ENCODE measurements around the gene GOLT1A. TPM values are rescaled to one million over a fixed set of nuclear protein-coding genes. Genes with fewer than 3 reads are reported as not detected.

GOLT1A gene
- total and polyA plus RNA-seq, 2 donors (not counting 1 experiment from before 2014, with no cell fraction given), result not detected

GRCh38 chr1:204260601-204261197, 46.9 kb upstream of the GOLT1A start:
- H3K27me3 ChIP-seq (replicated peaks in 1 of 4; ENCODE audit: control extremely low read depth in 1 of 4, control insufficient read depth in 3 of 4, insufficient read depth in 4 of 4, low read length in 3 of 4), result no peaks in the 10 kb centered on the region
- H2AFZ ChIP-seq (ENCODE audit: insufficient read depth, low read depth, low read length, poor library complexity, severe bottlenecking), result no peak overlapping the region
- Mint-ChIP-seq H3K4me3 (no peak overlapping the region), H3K4me1 (no peaks in the 10 kb centered on the region), H3K27me3 (peaks cover 19% of the 10 kb centered on the region), H3K27ac (no peak overlapping the region), H3K9me3 (ENCODE audit: insufficient read depth) (no peaks in the 10 kb centered on the region)
- no peaks in the 10 kb centered on the region for H3K36me3 ChIP-seq (replicated peaks in 1 of 2; ENCODE audit: control extremely low read depth in 1 of 2, control insufficient read depth in 1 of 2, extremely low read depth in 1 of 2, insufficient read depth in 2 of 2, low read length in 1 of 2)
- no peak overlapping the region for H3K27ac ChIP-seq (ENCODE audit: low read length in 2 of 2)
- H3K79me2 ChIP-seq (ENCODE audit: control insufficient read depth, insufficient read depth, low read length), result no peaks in the 10 kb centered on the region
- H3K4me2 ChIP-seq (replicated peaks; ENCODE audit: low read depth, low read length, poor library complexity, severe bottlenecking), result no peak overlapping the region
- no peaks in the 10 kb centered on the region for H3K9me3 ChIP-seq (ENCODE audit: control extremely low read depth in 1 of 3, control insufficient read depth in 2 of 3, insufficient read depth in 1 of 3, low read length in 2 of 3)
- no peak for TF ChIP-seq CTCF (IDR thresholded peaks at IDR 0.05)
- TF ChIP-seq EZH2 (IDR thresholded peaks at IDR 0.05; ENCODE audit: borderline replicate concordance, insufficient read depth, low read depth, low read length, poor library complexity, severe bottlenecking), result no peak
- 91% methylated on average over 10 of the region's 14 CpGs for WGBS (ENCODE audit: insufficient coverage)
- H4K20me1 ChIP-seq (ENCODE audit: control insufficient read depth, insufficient read depth, low read length, poor library complexity, severe bottlenecking), result no peaks in the 10 kb centered on the region
- ChIA-PET POLR2A (no interaction called here), CTCF (no interaction called here)
- intact Hi-C loops (cut with micrococcal nuclease), result no loop called here
- H3K4me1 ChIP-seq (ENCODE audit: control insufficient read depth in 2 of 2, insufficient read depth in 2 of 2, low read length in 2 of 2), result no peaks in the 10 kb centered on the region
- H3K9ac ChIP-seq (ENCODE audit: low read length), result no peak overlapping the region
- H3K4me3 ChIP-seq (ENCODE audit: control extremely low read depth in 1 of 5, extremely low read depth in 1 of 5, insufficient read depth in 1 of 5, low read depth in 2 of 5, low read length in 4 of 5), result no peak overlapping the region
- no peak for ATAC-seq (ENCODE audit: low read depth)
- DNase-seq, result no peak

GRCh38 chr1:204259782-204260181, 46.0 kb upstream of the GOLT1A start:
- no peak overlapping the region for H3K4me3 Mint-ChIP-seq
- CTCF ChIA-PET, result interaction anchor here (3.0 kb wide), 1 partner anchor 139 kb away, joined by 7 read pairs; no protein-coding TSS in a partner anchor

More at GRCh38 chr1:204259782-204260181, 46.0 kb upstream of the GOLT1A start:
- no peaks in the 10 kb centered on the region for H3K4me1 ChIP-seq (ENCODE audit: control insufficient read depth in 2 of 2, insufficient read depth in 2 of 2, low read length in 2 of 2)
- H3K27me3 ChIP-seq (replicated peaks in 1 of 4; ENCODE audit: control extremely low read depth in 1 of 4, control insufficient read depth in 3 of 4, insufficient read depth in 4 of 4, low read length in 3 of 4), result no peaks in the 10 kb centered on the region
- no peaks in the 10 kb centered on the region for H4K20me1 ChIP-seq (ENCODE audit: control insufficient read depth, insufficient read depth, low read length, poor library complexity, severe bottlenecking)
- no peak overlapping the region for H2AFZ ChIP-seq (ENCODE audit: insufficient read depth, low read depth, low read length, poor library complexity, severe bottlenecking)
- 84% methylated on average over 4 of the region's 5 CpGs for WGBS (ENCODE audit: insufficient coverage)
- no peaks in the 10 kb centered on the region for H3K79me2 ChIP-seq (ENCODE audit: control insufficient read depth, insufficient read depth, low read length)
- no peak overlapping the region for H3K27ac ChIP-seq (ENCODE audit: low read length in 2 of 2)
- no peak for TF ChIP-seq EZH2 (IDR thresholded peaks at IDR 0.05; ENCODE audit: borderline replicate concordance, insufficient read depth, low read depth, low read length, poor library complexity, severe bottlenecking)
- TF ChIP-seq CTCF (IDR thresholded peaks at IDR 0.05), result no peak
- no peak overlapping the region for H3K4me2 ChIP-seq (replicated peaks; ENCODE audit: low read depth, low read length, poor library complexity, severe bottlenecking)
- Mint-ChIP-seq H3K4me1 (no peaks in the 10 kb centered on the region), H3K27ac (no peak overlapping the region), H3K9me3 (ENCODE audit: insufficient read depth) (no peaks in the 10 kb centered on the region), H3K27me3 (peaks cover 23% of the 10 kb centered on the region)
- no peak for ATAC-seq (ENCODE audit: low read depth)
- H3K4me3 ChIP-seq (ENCODE audit: control extremely low read depth in 1 of 5, extremely low read depth in 1 of 5, insufficient read depth in 1 of 5, low read depth in 2 of 5, low read length in 4 of 5), result no peak overlapping the region
- DNase-seq, result no peak
- POLR2A ChIA-PET, result no interaction called here
- intact Hi-C loops (cut with micrococcal nuclease), result no loop called here
- no peak overlapping the region for H3K9ac ChIP-seq (ENCODE audit: low read length)
- H3K9me3 ChIP-seq (ENCODE audit: control extremely low read depth in 1 of 3, control insufficient read depth in 2 of 3, insufficient read depth in 1 of 3, low read length in 2 of 3), result no peaks in the 10 kb centered on the region
- H3K36me3 ChIP-seq (replicated peaks in 1 of 2; ENCODE audit: control extremely low read depth in 1 of 2, control insufficient read depth in 1 of 2, extremely low read depth in 1 of 2, insufficient read depth in 2 of 2, low read length in 1 of 2), result no peaks in the 10 kb centered on the region
